GM23338 (cell line): ENCODE results near the gene OR52I1. TPM values are rescaled to one million over a fixed set of nuclear protein-coding genes. Genes with fewer than 3 reads are reported as not detected.

Experiments
- ATAC-seq: fragments of 200-7000 bp; cut with Tn5 transposase; 3 replicates; pipeline ENCODE4 v1.9.1; 2020
- DNase-seq: peaks from one replicate; pipeline ENCODE4 v3.0.0-alpha.2; 2015; ENCODE audit warnings: low spot score
- H2AFZ ChIP-seq: fragments of 200-600 bp; sonication (generic); 2 replicates; pipeline ENCODE4 v1.8.0; 2016; ENCODE audit warnings: antibody characterized with exemption, mild to moderate bottlenecking, moderate library complexity
- H3F3A ChIP-seq: fragments of 200-600 bp; sonication (generic); replicated peaks from 2 replicates; pipeline ENCODE4 v1.8.0; 2017; ENCODE audit warnings: antibody characterized with exemption, mixed run types, low read depth
- H3K27ac ChIP-seq: fragments of 200-600 bp; sonication (generic); 2 replicates; pipeline ENCODE4 v1.6.1; 2016; ENCODE audit warnings: low read depth
- H3K27me3 ChIP-seq: fragments of 200-600 bp; sonication (generic); 2 replicates; pipeline ENCODE4 v1.8.0; 2016; ENCODE audit warnings: mild to moderate bottlenecking, mixed run types, moderate library complexity; ENCODE audit not compliant: insufficient read depth
- H3K36me3 ChIP-seq: fragments of 200-600 bp; sonication (generic); 2 replicates; pipeline ENCODE4 v1.8.0; 2016; ENCODE audit warnings: mild to moderate bottlenecking; ENCODE audit not compliant: insufficient read depth
- H3K4me1 ChIP-seq: fragments of 200-600 bp; sonication (generic); 2 replicates; pipeline ENCODE4 v1.8.0; 2016; ENCODE audit warnings: mild to moderate bottlenecking, moderate library complexity; ENCODE audit not compliant: insufficient read depth
- H3K4me2 ChIP-seq: fragments of 200-600 bp; sonication (generic); 2 replicates; pipeline ENCODE4 v1.7.1; 2017; ENCODE audit warnings: mixed run types
- H3K4me3 ChIP-seq: fragments of 200-600 bp; sonication (generic); 2 replicates; pipeline ENCODE4 v1.6.1; 2016; ENCODE audit warnings: mixed run types
- H3K79me2 ChIP-seq: fragments of 200-600 bp; sonication (generic); replicated peaks from 2 replicates; pipeline ENCODE4 v1.8.0; 2017; ENCODE audit warnings: mild to moderate bottlenecking; ENCODE audit not compliant: insufficient read depth
- H3K9me2 ChIP-seq: fragments of 200-600 bp; sonication (generic); 2 replicates; pipeline ENCODE4 v1.8.0; 2017; ENCODE audit not compliant: insufficient read depth
- H4K20me1 ChIP-seq: fragments of 200-600 bp; sonication (generic); replicated peaks from 2 replicates; pipeline ENCODE4 v1.8.0; 2017; ENCODE audit warnings: mild to moderate bottlenecking; ENCODE audit not compliant: insufficient read depth
- H3K27ac Mint-ChIP-seq: 2 replicates; pipeline ENCODE4 v1.8.0; 2020; ENCODE audit warnings: inconsistent platforms, mild to moderate bottlenecking, moderate library complexity, mixed read lengths
- H3K27me3 Mint-ChIP-seq: 3 replicates; pipeline ENCODE4 v1.8.0; 2022; ENCODE audit warnings: low read depth, mild to moderate bottlenecking, moderate library complexity, mixed read lengths, inconsistent platforms; ENCODE audit not compliant: insufficient read depth, poor library complexity
- H3K36me3 Mint-ChIP-seq: 3 replicates; pipeline ENCODE4 v1.8.0; 2021; ENCODE audit warnings: low read depth, mild to moderate bottlenecking, inconsistent platforms, moderate library complexity, mixed read lengths
- H3K4me1 Mint-ChIP-seq: 3 replicates; pipeline ENCODE4 v1.8.0; 2020; ENCODE audit warnings: mild to moderate bottlenecking, inconsistent platforms, mixed read lengths
- H3K4me3 Mint-ChIP-seq: 3 replicates; pipeline ENCODE4 v1.8.0; 2021; ENCODE audit warnings: moderate library complexity, mild to moderate bottlenecking, inconsistent platforms, mixed read lengths
- H3K9me3 Mint-ChIP-seq: 3 replicates; pipeline ENCODE4 v1.8.0; 2020; ENCODE audit warnings: moderate library complexity, mild to moderate bottlenecking, inconsistent platforms, mixed read lengths
- CREB1 ChIP-seq: fragments of 250-450 bp; sonication (Bioruptor Pico); IDR thresholded peaks from 2 replicates; pipeline ENCODE4 v1.5.0; 2020; ENCODE audit warnings: low read depth, mild to moderate bottlenecking, moderate library complexity
- EZH2 ChIP-seq: fragments of 200-600 bp; sonication (generic); IDR thresholded peaks from one replicate; pipeline ENCODE4 v1.8.0; 2017; ENCODE audit warnings: antibody characterized with exemption, mild to moderate bottlenecking, low read depth; ENCODE audit not compliant: unreplicated experiment
- EZH2phosphoT487 ChIP-seq: fragments of 200-600 bp; sonication (generic); IDR thresholded peaks from one replicate; pipeline ENCODE4 v1.8.1; 2018; ENCODE audit warnings: antibody characterized with exemption; ENCODE audit not compliant: unreplicated experiment
- JUNB ChIP-seq: IDR thresholded peaks from one replicate; pipeline ENCODE4 v1.6.1; 2016; ENCODE audit warnings: antibody characterized with exemption; ENCODE audit not compliant: unreplicated experiment
- NANOG ChIP-seq: IDR thresholded peaks from 2 replicates; pipeline ENCODE4 v1.6.1; 2016; ENCODE audit warnings: antibody characterized with exemption, borderline replicate concordance
- POLR2AphosphoS5 ChIP-seq: IDR thresholded peaks from 2 replicates; pipeline ENCODE4 v1.6.1; 2016; ENCODE audit warnings: antibody characterized with exemption, low read depth
- STAT1 ChIP-seq: IDR thresholded peaks from one replicate; pipeline ENCODE4 v1.6.1; 2016; ENCODE audit warnings: antibody characterized with exemption; ENCODE audit not compliant: unreplicated experiment
- ZNF114 ChIP-seq: fragments of 250-450 bp; sonication (Bioruptor Pico); IDR thresholded peaks from 2 replicates; pipeline ENCODE4 v1.5.0; 2020; ENCODE audit warnings: mild to moderate bottlenecking, moderate library complexity
- ZNF331 ChIP-seq: fragments of 250-450 bp; sonication (Bioruptor Pico); IDR thresholded peaks from 2 replicates; pipeline ENCODE4 v1.5.0; 2020; ENCODE audit warnings: low read depth, mild to moderate bottlenecking, moderate library complexity
- polyA plus RNA-seq: library from polyadenylated mRNA; unstranded; fragments of >200 nt; fragmentation: Nextera tagmentation; extraction: Ambion mirVana; gene quantifications from 2 replicates; pipeline ENCODE4 v1.2.1, GENCODE V29; 2016
- total RNA-seq: library from RNA; depleted of rRNA; stranded (reverse); fragments of >200 nt; shearing (Covaris generic); gene quantifications from 2 replicates; pipeline ENCODE4 v1.2.3, GENCODE V29; 2014
- TF ChIP-seq, protein P1 (sequence below): fragments of 250-450 bp; sonication (Bioruptor Pico); IDR thresholded peaks from 2 replicates; pipeline ENCODE4 v1.5.0; 2020; ENCODE audit warnings: mild to moderate bottlenecking, moderate library complexity
- TF ChIP-seq, protein P2 (sequence below), 2 experiments: fragments of 200-600 bp in 1 of 2; sonication (generic) in 1 of 2; conservative IDR thresholded peaks; 2 replicates each; pipeline versions ENCODE4 v1.5.1 to v1.6.1; 2016 to 2017; ENCODE audit warnings: antibody characterized with exemption in 2 of 2, low read depth in 2 of 2, mild to moderate bottlenecking in 2 of 2, moderate library complexity in 1 of 2
- TF ChIP-seq, protein P3 (sequence below): IDR thresholded peaks from 2 replicates; pipeline ENCODE4 v1.6.1; 2016; ENCODE audit warnings: antibody characterized with exemption
- TF ChIP-seq, protein P4 (sequence below): IDR thresholded peaks from one replicate; pipeline ENCODE4 v1.6.1; 2018; ENCODE audit warnings: antibody characterized with exemption; ENCODE audit not compliant: unreplicated experiment

OR52I1 gene
- total and polyA plus RNA-seq, 2 experiments from 2014 or later: not detected

DNA sequence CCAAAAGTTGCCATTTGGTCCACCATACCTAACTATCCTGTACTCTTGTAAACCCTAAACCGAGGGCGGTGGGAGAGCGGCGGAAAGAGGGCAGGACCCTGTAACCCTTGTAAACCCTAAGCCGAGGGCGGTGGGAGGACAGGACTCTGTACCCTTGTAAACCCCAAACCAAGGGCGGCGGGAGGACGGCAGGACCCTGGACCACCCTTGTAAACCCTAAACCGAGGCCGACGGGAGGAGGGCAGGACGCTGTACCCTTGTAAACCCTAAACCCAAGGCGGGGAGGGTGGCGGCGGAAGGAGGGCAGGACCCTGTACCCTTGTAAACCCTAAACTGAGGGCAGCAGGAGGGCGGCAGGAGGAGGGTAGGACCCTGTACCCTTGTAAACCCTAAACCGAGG, 24.8 kb upstream of the OR52I1 start:
- peaks cover 5% of the 10 kb centered on the region; the same call in 2 of the 3 replicates for H3K9me3 Mint-ChIP-seq
- no peak overlapping the region for H3K4me3 Mint-ChIP-seq
- peaks cover 10% of the 10 kb centered on the region for H3K4me1 ChIP-seq
- no peaks in the 10 kb centered on the region; the same call in 1 of the 3 replicates for H3K36me3 Mint-ChIP-seq
- H3K36me3 ChIP-seq: no peaks in the 10 kb centered on the region
- ATAC-seq (no peak), DNase-seq (no peak)
- no peak overlapping the region for H2AFZ ChIP-seq
- peaks cover 17% of the 10 kb centered on the region; the same call in 2 of the 3 replicates for H3K4me1 Mint-ChIP-seq
- no peak overlapping the region for H3K4me3 ChIP-seq
- peaks cover 11% of the 10 kb centered on the region; the same call in 1 of the 2 replicates for H3K9me2 ChIP-seq
- peaks cover 2% of the 10 kb centered on the region for H3K27me3 Mint-ChIP-seq
- H3K27me3 ChIP-seq: no peaks in the 10 kb centered on the region
- no peak overlapping the region for H3K4me2 ChIP-seq
- no peak overlapping the region for H3K27ac Mint-ChIP-seq
- H3K79me2 ChIP-seq: no peaks in the 10 kb centered on the region
- H4K20me1 ChIP-seq: no peaks in the 10 kb centered on the region
- H3F3A ChIP-seq: no peaks in the 10 kb centered on the region
- TF ChIP-seq ZNF331 (CRISPR knock-in tag) (no peak), STAT1 (no peak), EZH2phosphoT487 (no peak), EZH2 (no peak), ZNF114 (CRISPR knock-in tag) (no peak), POLR2AphosphoS5 (no peak), NANOG (no peak), JUNB (no peak), CREB1 (CRISPR knock-in tag) (no peak)
- TF ChIP-seq, protein P1, sequence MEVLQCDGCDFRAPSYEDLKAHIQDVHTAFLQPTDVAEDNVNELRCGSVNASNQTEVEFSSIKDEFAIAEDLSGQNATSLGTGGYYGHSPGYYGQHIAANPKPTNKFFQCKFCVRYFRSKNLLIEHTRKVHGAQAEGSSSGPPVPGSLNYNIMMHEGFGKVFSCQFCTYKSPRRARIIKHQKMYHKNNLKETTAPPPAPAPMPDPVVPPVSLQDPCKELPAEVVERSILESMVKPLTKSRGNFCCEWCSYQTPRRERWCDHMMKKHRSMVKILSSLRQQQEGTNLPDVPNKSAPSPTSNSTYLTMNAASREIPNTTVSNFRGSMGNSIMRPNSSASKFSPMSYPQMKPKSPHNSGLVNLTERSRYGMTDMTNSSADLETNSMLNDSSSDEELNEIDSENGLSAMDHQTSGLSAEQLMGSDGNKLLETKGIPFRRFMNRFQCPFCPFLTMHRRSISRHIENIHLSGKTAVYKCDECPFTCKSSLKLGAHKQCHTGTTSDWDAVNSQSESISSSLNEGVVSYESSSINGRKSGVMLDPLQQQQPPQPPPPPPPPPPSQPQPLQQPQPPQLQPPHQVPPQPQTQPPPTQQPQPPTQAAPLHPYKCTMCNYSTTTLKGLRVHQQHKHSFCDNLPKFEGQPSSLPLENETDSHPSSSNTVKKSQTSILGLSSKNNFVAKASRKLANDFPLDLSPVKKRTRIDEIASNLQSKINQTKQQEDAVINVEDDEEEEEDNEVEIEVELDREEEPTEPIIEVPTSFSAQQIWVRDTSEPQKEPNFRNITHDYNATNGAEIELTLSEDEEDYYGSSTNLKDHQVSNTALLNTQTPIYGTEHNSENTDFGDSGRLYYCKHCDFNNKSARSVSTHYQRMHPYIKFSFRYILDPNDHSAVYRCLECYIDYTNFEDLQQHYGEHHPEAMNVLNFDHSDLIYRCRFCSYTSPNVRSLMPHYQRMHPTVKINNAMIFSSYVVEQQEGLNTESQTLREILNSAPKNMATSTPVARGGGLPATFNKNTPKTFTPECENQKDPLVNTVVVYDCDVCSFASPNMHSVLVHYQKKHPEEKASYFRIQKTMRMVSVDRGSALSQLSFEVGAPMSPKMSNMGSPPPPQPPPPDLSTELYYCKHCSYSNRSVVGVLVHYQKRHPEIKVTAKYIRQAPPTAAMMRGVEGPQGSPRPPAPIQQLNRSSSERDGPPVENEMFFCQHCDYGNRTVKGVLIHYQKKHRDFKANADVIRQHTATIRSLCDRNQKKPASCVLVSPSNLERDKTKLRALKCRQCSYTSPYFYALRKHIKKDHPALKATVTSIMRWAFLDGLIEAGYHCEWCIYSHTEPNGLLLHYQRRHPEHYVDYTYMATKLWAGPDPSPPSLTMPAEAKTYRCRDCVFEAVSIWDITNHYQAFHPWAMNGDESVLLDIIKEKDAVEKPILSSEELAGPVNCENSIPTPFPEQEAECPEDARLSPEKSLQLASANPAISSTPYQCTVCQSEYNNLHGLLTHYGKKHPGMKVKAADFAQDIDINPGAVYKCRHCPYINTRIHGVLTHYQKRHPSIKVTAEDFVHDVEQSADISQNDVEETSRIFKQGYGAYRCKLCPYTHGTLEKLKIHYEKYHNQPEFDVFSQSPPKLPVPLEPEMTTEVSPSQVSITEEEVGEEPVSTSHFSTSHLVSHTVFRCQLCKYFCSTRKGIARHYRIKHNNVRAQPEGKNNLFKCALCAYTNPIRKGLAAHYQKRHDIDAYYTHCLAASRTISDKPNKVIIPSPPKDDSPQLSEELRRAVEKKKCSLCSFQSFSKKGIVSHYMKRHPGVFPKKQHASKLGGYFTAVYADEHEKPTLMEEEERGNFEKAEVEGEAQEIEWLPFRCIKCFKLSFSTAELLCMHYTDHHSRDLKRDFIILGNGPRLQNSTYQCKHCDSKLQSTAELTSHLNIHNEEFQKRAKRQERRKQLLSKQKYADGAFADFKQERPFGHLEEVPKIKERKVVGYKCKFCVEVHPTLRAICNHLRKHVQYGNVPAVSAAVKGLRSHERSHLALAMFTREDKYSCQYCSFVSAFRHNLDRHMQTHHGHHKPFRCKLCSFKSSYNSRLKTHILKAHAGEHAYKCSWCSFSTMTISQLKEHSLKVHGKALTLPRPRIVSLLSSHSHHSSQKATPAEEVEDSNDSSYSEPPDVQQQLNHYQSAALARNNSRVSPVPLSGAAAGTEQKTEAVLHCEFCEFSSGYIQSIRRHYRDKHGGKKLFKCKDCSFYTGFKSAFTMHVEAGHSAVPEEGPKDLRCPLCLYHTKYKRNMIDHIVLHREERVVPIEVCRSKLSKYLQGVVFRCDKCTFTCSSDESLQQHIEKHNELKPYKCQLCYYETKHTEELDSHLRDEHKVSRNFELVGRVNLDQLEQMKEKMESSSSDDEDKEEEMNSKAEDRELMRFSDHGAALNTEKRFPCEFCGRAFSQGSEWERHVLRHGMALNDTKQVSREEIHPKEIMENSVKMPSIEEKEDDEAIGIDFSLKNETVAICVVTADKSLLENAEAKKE (CRISPR knock-in tag): no peak
- TF ChIP-seq, protein P2, sequence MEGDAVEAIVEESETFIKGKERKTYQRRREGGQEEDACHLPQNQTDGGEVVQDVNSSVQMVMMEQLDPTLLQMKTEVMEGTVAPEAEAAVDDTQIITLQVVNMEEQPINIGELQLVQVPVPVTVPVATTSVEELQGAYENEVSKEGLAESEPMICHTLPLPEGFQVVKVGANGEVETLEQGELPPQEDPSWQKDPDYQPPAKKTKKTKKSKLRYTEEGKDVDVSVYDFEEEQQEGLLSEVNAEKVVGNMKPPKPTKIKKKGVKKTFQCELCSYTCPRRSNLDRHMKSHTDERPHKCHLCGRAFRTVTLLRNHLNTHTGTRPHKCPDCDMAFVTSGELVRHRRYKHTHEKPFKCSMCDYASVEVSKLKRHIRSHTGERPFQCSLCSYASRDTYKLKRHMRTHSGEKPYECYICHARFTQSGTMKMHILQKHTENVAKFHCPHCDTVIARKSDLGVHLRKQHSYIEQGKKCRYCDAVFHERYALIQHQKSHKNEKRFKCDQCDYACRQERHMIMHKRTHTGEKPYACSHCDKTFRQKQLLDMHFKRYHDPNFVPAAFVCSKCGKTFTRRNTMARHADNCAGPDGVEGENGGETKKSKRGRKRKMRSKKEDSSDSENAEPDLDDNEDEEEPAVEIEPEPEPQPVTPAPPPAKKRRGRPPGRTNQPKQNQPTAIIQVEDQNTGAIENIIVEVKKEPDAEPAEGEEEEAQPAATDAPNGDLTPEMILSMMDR (conservative IDR thresholded peaks at IDR 0.05; ENCODE audit: low read depth in 2 of 2): no peak
- TF ChIP-seq, protein P3, sequence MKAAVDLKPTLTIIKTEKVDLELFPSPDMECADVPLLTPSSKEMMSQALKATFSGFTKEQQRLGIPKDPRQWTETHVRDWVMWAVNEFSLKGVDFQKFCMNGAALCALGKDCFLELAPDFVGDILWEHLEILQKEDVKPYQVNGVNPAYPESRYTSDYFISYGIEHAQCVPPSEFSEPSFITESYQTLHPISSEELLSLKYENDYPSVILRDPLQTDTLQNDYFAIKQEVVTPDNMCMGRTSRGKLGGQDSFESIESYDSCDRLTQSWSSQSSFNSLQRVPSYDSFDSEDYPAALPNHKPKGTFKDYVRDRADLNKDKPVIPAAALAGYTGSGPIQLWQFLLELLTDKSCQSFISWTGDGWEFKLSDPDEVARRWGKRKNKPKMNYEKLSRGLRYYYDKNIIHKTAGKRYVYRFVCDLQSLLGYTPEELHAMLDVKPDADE: no peak
- TF ChIP-seq, protein P4, sequence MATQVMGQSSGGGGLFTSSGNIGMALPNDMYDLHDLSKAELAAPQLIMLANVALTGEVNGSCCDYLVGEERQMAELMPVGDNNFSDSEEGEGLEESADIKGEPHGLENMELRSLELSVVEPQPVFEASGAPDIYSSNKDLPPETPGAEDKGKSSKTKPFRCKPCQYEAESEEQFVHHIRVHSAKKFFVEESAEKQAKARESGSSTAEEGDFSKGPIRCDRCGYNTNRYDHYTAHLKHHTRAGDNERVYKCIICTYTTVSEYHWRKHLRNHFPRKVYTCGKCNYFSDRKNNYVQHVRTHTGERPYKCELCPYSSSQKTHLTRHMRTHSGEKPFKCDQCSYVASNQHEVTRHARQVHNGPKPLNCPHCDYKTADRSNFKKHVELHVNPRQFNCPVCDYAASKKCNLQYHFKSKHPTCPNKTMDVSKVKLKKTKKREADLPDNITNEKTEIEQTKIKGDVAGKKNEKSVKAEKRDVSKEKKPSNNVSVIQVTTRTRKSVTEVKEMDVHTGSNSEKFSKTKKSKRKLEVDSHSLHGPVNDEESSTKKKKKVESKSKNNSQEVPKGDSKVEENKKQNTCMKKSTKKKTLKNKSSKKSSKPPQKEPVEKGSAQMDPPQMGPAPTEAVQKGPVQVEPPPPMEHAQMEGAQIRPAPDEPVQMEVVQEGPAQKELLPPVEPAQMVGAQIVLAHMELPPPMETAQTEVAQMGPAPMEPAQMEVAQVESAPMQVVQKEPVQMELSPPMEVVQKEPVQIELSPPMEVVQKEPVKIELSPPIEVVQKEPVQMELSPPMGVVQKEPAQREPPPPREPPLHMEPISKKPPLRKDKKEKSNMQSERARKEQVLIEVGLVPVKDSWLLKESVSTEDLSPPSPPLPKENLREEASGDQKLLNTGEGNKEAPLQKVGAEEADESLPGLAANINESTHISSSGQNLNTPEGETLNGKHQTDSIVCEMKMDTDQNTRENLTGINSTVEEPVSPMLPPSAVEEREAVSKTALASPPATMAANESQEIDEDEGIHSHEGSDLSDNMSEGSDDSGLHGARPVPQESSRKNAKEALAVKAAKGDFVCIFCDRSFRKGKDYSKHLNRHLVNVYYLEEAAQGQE: no peak
- no peak overlapping the region for H3K27ac ChIP-seq
